Activated CD4-positive, alpha-beta T cell treated with anti-CD3 and anti-CD28 coated beads, Interleukin-2, amount 10 ng/mL, durations not matched to agents 24 days and 14 days (primary cell): ENCODE results near the gene SLC27A4. TPM values are rescaled to one million over a fixed set of nuclear protein-coding genes. Genes with fewer than 3 reads are reported as not detected.

ENCODE experiments used
- DNase-seq: peaks from one replicate; pipeline ENCODE4 v3.0.0; 2022
- H3K27ac Mint-ChIP-seq: one replicate; pipeline ENCODE4 v1.8.0; 2022; ENCODE audit warnings: mild to moderate bottlenecking, mixed read lengths
- H3K27me3 Mint-ChIP-seq: one replicate; pipeline ENCODE4 v1.8.0; 2022; ENCODE audit warnings: mixed read lengths
- H3K36me3 Mint-ChIP-seq: one replicate; pipeline ENCODE4 v1.8.0; 2022; ENCODE audit warnings: low read depth, mild to moderate bottlenecking, mixed read lengths
- H3K4me1 Mint-ChIP-seq: one replicate; pipeline ENCODE4 v1.8.0; 2021; ENCODE audit warnings: mixed read lengths
- H3K4me3 Mint-ChIP-seq: one replicate; pipeline ENCODE4 v1.8.0; 2022; ENCODE audit warnings: mild to moderate bottlenecking, moderate library complexity, mixed read lengths
- H3K9me3 Mint-ChIP-seq: one replicate; pipeline ENCODE4 v1.8.0; 2021; ENCODE audit warnings: mixed read lengths
- intact Hi-C: fragments of 100-400 bp; cut with micrococcal nuclease; formaldehyde crosslinking; loops from one replicate; pipeline ENCODE4 v1.15.1; 2023
- total RNA-seq: library from RNA; stranded (reverse); gene quantifications from 2 replicates; pipeline ENCODE4 v1.2.3, GENCODE V29; 2022

The SLC27A4 gene
- total RNA-seq, 1 donor from 2014 or later, result 37.0 TPM

GRCh38 chr9:128382261-128382660 is 41.9 kb downstream of the SLC27A4 start:
- no peak overlapping the region for H3K27ac Mint-ChIP-seq
- H3K36me3 Mint-ChIP-seq, result peaks cover 14% of the 10 kb centered on the region
- no peaks in the 10 kb centered on the region for H3K27me3 Mint-ChIP-seq
- H3K9me3 Mint-ChIP-seq, result no peaks in the 10 kb centered on the region
- intact Hi-C loops, result no loop called here
- H3K4me3 Mint-ChIP-seq, result no peak overlapping the region
- H3K4me1 Mint-ChIP-seq, result no peaks in the 10 kb centered on the region
- DNase-seq, result no peak

DNA sequence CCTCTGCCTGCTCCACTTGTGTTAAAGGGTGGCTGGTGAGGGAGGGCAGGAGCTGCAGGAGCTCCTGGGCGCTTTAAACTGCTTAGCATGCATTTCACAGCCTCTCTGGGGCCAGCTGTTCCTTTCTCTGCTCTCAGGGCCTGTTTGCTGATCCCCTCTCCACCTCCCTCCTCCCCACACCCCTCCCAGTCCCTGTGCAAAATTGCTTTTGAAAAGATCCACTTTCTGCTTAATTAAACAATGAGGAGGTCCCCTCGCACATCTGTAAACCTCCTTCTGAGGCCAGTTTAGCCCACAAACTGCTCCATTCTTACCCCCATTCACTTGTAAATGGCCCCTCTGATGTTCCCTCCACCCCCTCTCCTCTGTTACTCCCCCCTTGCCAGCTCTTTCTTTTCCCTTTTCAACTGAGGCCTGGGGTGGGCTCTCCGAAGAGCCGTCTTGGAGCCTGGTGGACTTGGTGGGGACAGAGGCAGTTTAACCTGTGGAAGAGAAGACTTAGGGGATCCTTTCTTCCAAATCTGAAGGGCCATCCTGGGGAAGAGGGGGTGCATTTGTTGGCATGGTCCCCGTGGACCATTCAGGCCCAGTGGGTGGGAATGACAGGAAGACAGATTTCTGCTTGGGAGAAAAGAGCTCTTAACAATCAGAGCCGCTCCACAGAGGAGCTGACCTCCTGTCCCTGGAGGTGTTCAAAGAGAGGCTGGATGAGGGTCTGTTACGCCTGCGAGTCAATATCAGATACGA is 42.9 kb downstream of the SLC27A4 start:
- H3K4me3 Mint-ChIP-seq, result no peak overlapping the region
- H3K27me3 Mint-ChIP-seq, result no peaks in the 10 kb centered on the region
- DNase-seq, result no peak
- H3K36me3 Mint-ChIP-seq, result peaks cover 14% of the 10 kb centered on the region
- intact Hi-C loops, result no loop called here
- no peaks in the 10 kb centered on the region for H3K4me1 Mint-ChIP-seq
- H3K27ac Mint-ChIP-seq, result no peak overlapping the region
- no peaks in the 10 kb centered on the region for H3K9me3 Mint-ChIP-seq

- H3K36me3 Mint-ChIP-seq, result peaks cover 10% of the 10 kb centered on the region
- H3K4me3 Mint-ChIP-seq, result no peak overlapping the region
- DNase-seq, result no peak
Measured at GRCh38 chr9:128383791-128384190, 43.5 kb downstream of the SLC27A4 start.

DNA sequence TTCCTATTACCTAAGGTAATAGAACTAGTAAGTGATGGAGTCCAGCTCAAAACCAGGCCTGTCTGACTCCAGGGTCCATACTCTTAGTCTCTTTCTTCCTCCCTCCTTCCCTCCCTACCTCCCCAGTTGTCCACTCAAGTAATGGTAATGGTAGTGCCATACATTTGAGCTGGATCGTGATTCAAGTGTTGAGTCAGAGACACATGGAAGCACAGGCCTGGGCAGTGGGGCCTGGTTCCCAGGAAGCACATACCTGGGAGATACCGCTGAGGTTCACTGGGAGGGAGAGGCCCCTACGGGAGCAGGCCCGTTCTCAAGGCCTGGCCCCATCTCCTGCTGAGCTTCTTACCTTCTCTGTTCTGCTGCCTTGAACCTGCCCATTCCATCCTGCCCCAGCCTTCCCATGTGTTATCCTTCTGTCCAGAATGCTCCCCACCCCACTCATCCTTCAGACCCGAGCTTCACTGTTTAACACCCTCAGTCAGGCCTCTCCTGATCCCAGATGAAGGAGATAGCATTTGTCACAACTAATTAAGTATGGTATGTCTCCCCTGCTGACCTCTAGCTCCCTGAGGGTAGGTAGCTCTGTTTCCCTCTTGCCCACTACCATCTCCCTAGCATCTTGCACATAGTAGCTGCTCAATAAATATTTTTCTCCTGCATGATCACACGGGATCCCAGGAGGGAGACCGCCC is 44.6 kb downstream of the SLC27A4 start:
- Mint-ChIP-seq H3K27me3 (no peaks in the 10 kb centered on the region), H3K9me3 (no peaks in the 10 kb centered on the region), H3K4me1 (no peaks in the 10 kb centered on the region), H3K27ac (no peak overlapping the region), H3K4me3 (no peak overlapping the region), H3K36me3 (peaks cover 13% of the 10 kb centered on the region)
- intact Hi-C loops, result no loop called here
- no peak for DNase-seq

More at GRCh38 chr9:128383791-128384190, 43.5 kb downstream of the SLC27A4 start:
- Mint-ChIP-seq H3K4me1 (no peaks in the 10 kb centered on the region), H3K27me3 (no peaks in the 10 kb centered on the region), H3K9me3 (no peaks in the 10 kb centered on the region), H3K27ac (no peak overlapping the region)
- intact Hi-C loops, result no loop called here

- no peaks in the 10 kb centered on the region for H3K4me1 Mint-ChIP-seq
Measured at GRCh38 chr9:128385496-128386460, 45.5 kb downstream of the SLC27A4 start.

DNA sequence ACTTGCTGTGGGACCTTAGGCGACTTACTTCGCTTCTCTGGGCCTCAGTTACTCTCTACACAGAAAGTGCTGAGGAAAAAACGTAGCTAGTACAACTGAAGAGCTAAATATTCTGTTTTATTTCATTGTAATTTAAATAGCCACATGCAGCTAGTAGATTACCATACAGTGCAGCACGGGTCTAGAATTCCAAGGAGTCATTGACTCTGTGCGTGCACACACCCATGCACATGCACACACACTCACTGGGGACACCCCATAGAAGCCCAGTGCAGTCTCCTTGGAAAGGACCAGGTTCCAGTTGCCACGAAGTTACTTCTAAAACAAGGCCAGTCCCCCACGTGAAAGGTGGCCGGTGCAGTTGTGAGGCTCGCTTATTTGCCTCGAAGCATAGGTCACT is 47.8 kb downstream of the SLC27A4 start:
- DNase-seq, result no peak
- Mint-ChIP-seq H3K27me3 (no peaks in the 10 kb centered on the region), H3K4me3 (no peak overlapping the region), H3K27ac (no peak overlapping the region), H3K4me1 (no peaks in the 10 kb centered on the region), H3K9me3 (no peaks in the 10 kb centered on the region), H3K36me3 (peaks cover 16% of the 10 kb centered on the region)
- intact Hi-C loops, result no loop called here

More at GRCh38 chr9:128385496-128386460, 45.5 kb downstream of the SLC27A4 start:
- Mint-ChIP-seq H3K4me3 (no peak overlapping the region), H3K36me3 (peaks cover 11% of the 10 kb centered on the region), H3K27ac (no peak overlapping the region), H3K9me3 (no peaks in the 10 kb centered on the region), H3K27me3 (no peaks in the 10 kb centered on the region)
- intact Hi-C loops, result no loop called here
- no peak for DNase-seq

- H3K27me3 Mint-ChIP-seq, result no peaks in the 10 kb centered on the region
- no peak overlapping the region for H3K4me3 Mint-ChIP-seq
- peaks cover 14% of the 10 kb centered on the region for H3K36me3 Mint-ChIP-seq
- no peaks in the 10 kb centered on the region for H3K9me3 Mint-ChIP-seq
- intact Hi-C loops, result no loop called here
- H3K4me1 Mint-ChIP-seq, result no peaks in the 10 kb centered on the region
- no peak overlapping the region for H3K27ac Mint-ChIP-seq
- no peak for DNase-seq
Measured at GRCh38 chr9:128389395-128390149, 49.2 kb downstream of the SLC27A4 start.

DNA sequence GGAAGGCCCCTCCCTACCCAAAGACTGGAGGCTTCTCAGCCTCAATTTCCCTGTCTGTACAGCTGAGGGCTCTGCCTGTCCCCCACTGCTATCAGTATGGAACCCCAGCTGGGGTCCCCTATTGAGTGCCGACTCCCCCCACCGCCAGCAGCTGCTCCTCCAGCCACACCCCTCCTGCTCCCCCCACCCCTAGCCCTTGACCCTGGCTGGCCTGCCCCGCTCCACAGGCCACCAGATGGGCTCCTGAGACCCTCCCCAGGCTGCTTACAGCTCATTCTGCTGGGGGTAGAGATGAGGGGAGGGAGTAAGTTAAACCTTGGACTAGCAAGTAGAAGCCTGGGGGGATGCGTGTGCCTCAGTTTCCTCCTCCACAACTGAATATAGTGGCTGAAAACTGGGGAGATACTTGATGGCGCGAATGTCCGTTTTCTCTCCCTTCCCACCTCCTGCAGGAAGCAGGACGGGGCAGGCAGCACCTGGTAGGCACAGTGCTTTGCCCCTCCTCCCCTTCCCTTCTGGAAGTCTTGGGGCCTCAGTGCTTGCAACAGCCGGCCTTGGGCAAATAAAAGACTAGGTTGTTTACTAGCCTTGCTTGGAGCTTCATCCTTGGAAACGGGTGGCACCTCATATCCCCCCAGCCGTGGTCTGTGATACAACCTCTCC is 50.0 kb downstream of the SLC27A4 start:
- no peaks in the 10 kb centered on the region for H3K27me3 Mint-ChIP-seq
- H3K27ac Mint-ChIP-seq, result no peak overlapping the region
- DNase-seq, result no peak
- no peaks in the 10 kb centered on the region for H3K4me1 Mint-ChIP-seq
- H3K9me3 Mint-ChIP-seq, result no peaks in the 10 kb centered on the region
- H3K4me3 Mint-ChIP-seq, result no peak overlapping the region
- peaks cover 14% of the 10 kb centered on the region for H3K36me3 Mint-ChIP-seq
- intact Hi-C loops, result no loop called here

DNA sequence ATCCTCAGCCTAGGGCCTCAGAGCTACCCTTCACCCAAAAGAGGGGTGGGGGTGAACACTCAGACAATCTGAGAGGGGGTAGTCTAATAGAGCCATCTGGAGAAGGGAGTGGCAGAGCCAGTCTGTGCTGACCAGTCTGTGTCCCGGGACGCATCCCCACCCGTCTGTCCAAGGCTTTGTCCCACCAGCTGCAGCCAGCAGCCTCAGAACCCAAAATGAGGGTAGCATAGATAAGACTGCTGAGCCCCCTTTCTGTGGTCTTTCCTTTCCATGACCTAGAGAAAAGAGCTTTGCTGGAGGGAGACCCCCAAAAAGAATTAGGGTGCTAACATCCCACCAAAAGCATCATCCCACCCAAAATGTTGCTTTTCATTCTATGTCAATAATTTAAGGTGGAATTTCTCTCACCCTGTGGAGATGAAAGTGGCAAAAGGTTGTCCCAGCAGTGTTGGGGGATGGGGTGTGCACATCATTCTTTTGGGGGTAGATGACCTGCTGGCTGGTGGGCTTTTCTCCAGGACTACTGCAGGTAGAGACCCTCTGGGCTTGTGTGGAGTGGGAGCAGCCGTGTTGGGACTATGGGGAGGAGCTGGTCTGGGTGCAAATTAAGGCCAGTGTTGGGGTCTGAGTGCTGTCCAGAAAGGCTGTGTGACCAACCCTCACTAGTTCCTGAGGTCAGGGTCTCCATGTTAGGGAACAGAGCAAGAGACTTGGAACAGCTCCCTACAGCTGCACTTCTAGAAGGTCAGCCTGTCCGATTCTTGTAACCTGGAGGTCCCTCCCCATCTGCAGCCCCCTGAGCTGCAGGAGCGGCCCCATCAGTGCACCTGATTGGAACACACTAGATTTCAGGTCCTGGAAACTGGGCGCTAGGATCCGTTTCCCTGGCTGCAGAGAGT is 50.7 kb downstream of the SLC27A4 start:
- no peaks in the 10 kb centered on the region for H3K4me1 Mint-ChIP-seq
- no peak overlapping the region for H3K27ac Mint-ChIP-seq
- no peaks in the 10 kb centered on the region for H3K27me3 Mint-ChIP-seq
- DNase-seq, result no peak
- no peak overlapping the region for H3K4me3 Mint-ChIP-seq
- no peaks in the 10 kb centered on the region for H3K9me3 Mint-ChIP-seq
- intact Hi-C loops, result no loop called here
- peaks cover 14% of the 10 kb centered on the region for H3K36me3 Mint-ChIP-seq

GRCh38 chr9:128391956-128392301 is 51.6 kb downstream of the SLC27A4 start:
- peaks cover 5% of the 10 kb centered on the region for H3K27me3 Mint-ChIP-seq
- peaks cover 14% of the 10 kb centered on the region for H3K36me3 Mint-ChIP-seq
- no peaks in the 10 kb centered on the region for H3K9me3 Mint-ChIP-seq
- H3K4me3 Mint-ChIP-seq, result no peak overlapping the region
- peaks cover 2% of the 10 kb centered on the region for H3K4me1 Mint-ChIP-seq
- DNase-seq, result no peak
- intact Hi-C loops, result no loop called here
- H3K27ac Mint-ChIP-seq, result no peak overlapping the region

- DNase-seq, result no peak
- no peak overlapping the region for H3K4me3 Mint-ChIP-seq
- intact Hi-C loops, result no loop called here
- H3K9me3 Mint-ChIP-seq, result no peaks in the 10 kb centered on the region
- H3K36me3 Mint-ChIP-seq, result peaks cover 14% of the 10 kb centered on the region
- peaks cover 11% of the 10 kb centered on the region for H3K27me3 Mint-ChIP-seq
- peaks cover 3% of the 10 kb centered on the region for H3K4me1 Mint-ChIP-seq
- H3K27ac Mint-ChIP-seq, result no peak overlapping the region
Measured at GRCh38 chr9:128392302-128393144, 52.2 kb downstream of the SLC27A4 start.
